Activated naive CD4-positive, alpha-beta T cell treated with anti-CD3 and anti-CD28 coated beads, Interleukin-2, amount 10 ng/mL, durations not matched to agents 7 days and 5 days (primary cell): ENCODE data around the gene FGFR4.
A peak's percentile ranks its signal among the peaks of the same experiment; 100 is the strongest.

ENCODE experiments used
- CTCF ChIA-PET: fragments of 350-600 bp; sonication (Branson Sonifier 250); formaldehyde crosslinking; loops from one replicate; lab custom pipeline; 2021; ENCODE audit warnings: antibody characterized with exemption; lab: Charles Lee
- DNase-seq: peaks from one replicate; pipeline ENCODE4 v3.0.0-alpha.2; 2020
- H3K27ac Mint-ChIP-seq: one replicate; pipeline ENCODE4 v1.8.0; 2021; ENCODE audit warnings: mild to moderate bottlenecking, moderate library complexity, mixed read lengths
- H3K27me3 Mint-ChIP-seq: one replicate; pipeline ENCODE4 v1.8.0; 2021; ENCODE audit warnings: mild to moderate bottlenecking, mixed read lengths
- H3K36me3 Mint-ChIP-seq: one replicate; pipeline ENCODE4 v1.8.0; 2021; ENCODE audit warnings: mixed read lengths
- H3K4me1 Mint-ChIP-seq: one replicate; pipeline ENCODE4 v1.8.0; 2021; ENCODE audit warnings: mixed read lengths
- H3K4me3 Mint-ChIP-seq: one replicate; pipeline ENCODE4 v1.8.0; 2021; ENCODE audit warnings: mild to moderate bottlenecking, moderate library complexity, mixed read lengths
- H3K9me3 Mint-ChIP-seq: one replicate; pipeline ENCODE4 v1.8.0; 2021; ENCODE audit warnings: mixed read lengths

FGFR4 gene

DNA sequence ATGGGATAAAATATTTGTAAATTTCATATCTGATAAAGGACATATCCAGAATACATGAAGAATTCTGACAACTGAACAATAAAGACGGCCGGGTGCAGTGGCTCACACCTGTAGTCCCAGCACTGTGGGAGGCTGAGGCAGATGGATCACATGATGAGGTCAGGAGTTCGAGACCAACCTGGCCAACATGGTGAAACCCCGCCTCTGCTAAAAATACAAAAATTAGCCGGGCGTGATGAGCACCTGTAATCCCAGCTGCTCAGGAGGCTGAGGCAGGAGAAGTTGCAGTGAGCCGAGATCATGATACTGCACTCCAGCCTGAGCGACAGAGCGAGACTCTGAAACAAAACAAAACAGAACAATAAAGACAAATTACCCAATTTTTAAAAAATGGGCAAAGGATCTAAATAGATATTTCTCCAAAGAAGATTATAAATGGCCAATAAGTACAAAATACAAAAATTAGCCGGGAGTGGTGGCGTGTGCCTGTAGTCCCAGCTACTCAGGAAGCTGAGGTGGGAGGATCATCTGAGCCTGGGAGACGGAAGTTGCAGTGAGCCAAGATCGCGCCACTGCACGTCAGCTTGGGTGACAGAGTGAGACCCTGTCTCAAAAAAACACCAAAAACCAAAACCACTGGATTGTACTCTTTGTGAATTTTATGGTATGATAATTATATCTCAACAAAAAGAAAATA, 37.2 kb downstream of the FGFR4 start:
- DNase-seq = no peak
- peaks cover 27% of the 10 kb centered on the region for H3K4me1 Mint-ChIP-seq
- CTCF ChIA-PET = interaction anchor here (1.1 to 6.1 kb wide), 2 partner anchors 11 to 280 kb away, joined by 3 to 38 read pairs; no protein-coding TSS in a partner anchor
- H3K27me3 Mint-ChIP-seq = peaks cover 14% of the 10 kb centered on the region
- H3K36me3 Mint-ChIP-seq = no peaks in the 10 kb centered on the region
- no peak overlapping the region for H3K27ac Mint-ChIP-seq
- H3K9me3 Mint-ChIP-seq = no peaks in the 10 kb centered on the region
- no peak overlapping the region for H3K4me3 Mint-ChIP-seq

DNA sequence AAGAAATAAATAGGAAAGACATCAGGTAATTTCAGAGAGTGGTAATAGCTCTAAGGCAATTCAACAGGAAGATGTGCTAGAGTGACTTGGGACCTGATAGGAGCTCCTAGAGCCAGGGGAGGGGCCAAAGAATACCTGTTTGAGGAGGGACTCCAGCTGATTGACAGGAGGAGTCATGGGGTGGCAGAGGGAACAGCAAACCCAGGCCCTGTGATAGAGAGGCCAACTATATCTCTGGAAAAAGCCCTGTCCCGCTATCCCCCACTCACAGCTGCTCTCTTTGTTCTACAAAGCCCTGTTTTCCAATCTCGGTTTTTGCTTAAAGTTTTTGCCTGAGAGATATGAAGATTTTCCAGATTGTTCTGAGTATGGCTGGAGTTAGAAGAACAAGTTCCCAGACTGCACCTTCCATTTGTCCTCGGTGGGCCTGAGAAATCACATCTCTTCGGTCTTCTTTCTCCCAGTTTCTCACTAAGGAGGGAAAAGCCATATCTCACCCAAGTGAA, 37.8 kb downstream of the FGFR4 start:
- H3K27me3 Mint-ChIP-seq = peaks cover 14% of the 10 kb centered on the region
- peaks cover 33% of the 10 kb centered on the region for H3K4me1 Mint-ChIP-seq
- no peak overlapping the region for H3K4me3 Mint-ChIP-seq
- DNase-seq = no peak
- CTCF ChIA-PET = interaction anchor here (1.1 to 6.1 kb wide), 2 partner anchors 12 to 279 kb away, joined by 3 to 38 read pairs; no protein-coding TSS in a partner anchor
- H3K27ac Mint-ChIP-seq = no peak overlapping the region
- no peaks in the 10 kb centered on the region for H3K36me3 Mint-ChIP-seq
- no peaks in the 10 kb centered on the region for H3K9me3 Mint-ChIP-seq

GRCh38 chr5:177126771-177127170, 40.1 kb downstream of the FGFR4 start:
- CTCF ChIA-PET = interaction anchor here (1.3 to 6.1 kb wide), 2 partner anchors 8 to 14 kb away, joined by 3 to 38 read pairs; no protein-coding TSS in a partner anchor
- no peak for DNase-seq
- H3K27me3 Mint-ChIP-seq = peaks cover 14% of the 10 kb centered on the region
- no peak overlapping the region for H3K27ac Mint-ChIP-seq
- H3K36me3 Mint-ChIP-seq = no peaks in the 10 kb centered on the region
- no peak overlapping the region for H3K4me3 Mint-ChIP-seq
- peaks cover 54% of the 10 kb centered on the region for H3K4me1 Mint-ChIP-seq
- no peaks in the 10 kb centered on the region for H3K9me3 Mint-ChIP-seq

GRCh38 chr5:177128551-177128981, 41.9 kb downstream of the FGFR4 start:
- Mint-ChIP-seq H3K27ac (peak overlapping the region; percentile 17), H3K4me3 (peak overlapping the region; percentile 14), H3K9me3 (no peaks in the 10 kb centered on the region), H3K27me3 (peaks cover 14% of the 10 kb centered on the region), H3K36me3 (no peaks in the 10 kb centered on the region), H3K4me1 (peaks cover 54% of the 10 kb centered on the region)
- peak; percentile 48 for DNase-seq
- CTCF ChIA-PET = interaction anchor here (0.9 to 6.1 kb wide), 3 partner anchors 16 to 181 kb away, joined by 4 to 38 read pairs (median 6); no protein-coding TSS in a partner anchor

DNA sequence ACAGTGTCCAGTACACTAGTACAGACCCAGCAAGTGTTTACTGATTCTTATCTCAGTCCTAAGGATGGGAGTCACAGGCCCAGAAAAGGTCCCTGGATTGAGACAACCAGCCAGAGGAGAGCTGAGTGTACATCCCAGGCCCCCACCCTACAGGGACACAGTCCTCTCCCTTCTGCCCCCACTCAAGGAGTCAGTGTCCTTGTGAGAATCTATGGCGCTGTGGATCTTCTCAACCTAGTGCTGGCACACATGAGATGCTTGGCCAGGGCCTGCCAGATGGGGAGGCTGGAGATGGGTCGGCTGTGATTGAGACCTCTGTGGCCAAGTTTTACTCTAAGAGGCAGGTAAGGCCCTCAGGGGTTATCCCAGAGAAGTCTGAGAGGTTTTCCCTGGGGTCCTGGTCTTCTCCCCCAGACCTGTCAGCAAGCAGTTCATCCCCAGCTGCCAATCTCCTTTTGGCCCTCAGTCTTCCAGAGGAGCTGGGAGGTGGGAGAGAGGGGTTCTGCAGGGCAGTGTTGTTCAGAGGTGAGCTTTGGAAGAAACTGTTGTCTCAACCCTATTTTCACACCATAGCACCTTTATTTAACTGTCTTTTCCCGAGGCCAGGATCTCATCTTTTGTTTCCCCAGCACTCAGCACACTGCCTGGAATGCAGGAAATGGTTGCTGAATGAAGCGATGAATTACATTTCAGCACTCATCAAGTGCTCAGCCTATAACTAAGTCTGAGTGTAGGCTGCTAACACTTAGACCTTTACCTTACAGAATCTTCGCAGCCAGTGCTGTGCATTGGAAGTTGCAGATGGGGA, 43.7 kb downstream of the FGFR4 start:
- Mint-ChIP-seq H3K27me3 (no peaks in the 10 kb centered on the region), H3K27ac (peak overlapping the region; percentile 14), H3K9me3 (no peaks in the 10 kb centered on the region), H3K4me3 (no peak overlapping the region), H3K36me3 (peaks cover 9% of the 10 kb centered on the region), H3K4me1 (peaks cover 50% of the 10 kb centered on the region)
- CTCF ChIA-PET = interaction anchor here (0.7 to 1.6 kb wide), 2 partner anchors 20 to 179 kb away, joined by 3 to 6 read pairs; no protein-coding TSS in a partner anchor
- DNase-seq = no peak

DNA sequence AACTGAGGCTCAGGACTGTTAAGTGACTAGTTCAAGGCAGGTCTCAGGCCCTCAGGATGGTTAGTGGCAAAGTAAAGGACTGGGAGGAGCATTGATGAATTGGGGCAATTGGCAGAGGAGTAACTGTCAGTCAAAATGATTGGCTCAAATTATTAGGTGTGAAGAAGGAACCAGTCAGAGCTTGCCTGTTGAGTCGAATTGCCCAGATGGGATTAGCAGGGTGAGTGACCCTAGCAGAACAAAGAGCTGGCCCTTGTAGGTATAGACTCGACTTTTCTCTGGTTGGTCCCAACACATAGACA, 44.3 kb downstream of the FGFR4 start:
- DNase-seq = no peak
- H3K9me3 Mint-ChIP-seq = no peaks in the 10 kb centered on the region
- peaks cover 12% of the 10 kb centered on the region for H3K36me3 Mint-ChIP-seq
- no peaks in the 10 kb centered on the region for H3K27me3 Mint-ChIP-seq
- CTCF ChIA-PET = no interaction called here
- H3K4me1 Mint-ChIP-seq = peaks cover 54% of the 10 kb centered on the region
- H3K27ac Mint-ChIP-seq = no peak overlapping the region
- H3K4me3 Mint-ChIP-seq = no peak overlapping the region

GRCh38 chr5:177131352-177132135, 44.8 kb downstream of the FGFR4 start:
- no peaks in the 10 kb centered on the region for H3K27me3 Mint-ChIP-seq
- peak overlapping the region; percentile 54 for H3K4me3 Mint-ChIP-seq
- DNase-seq = no peak
- H3K36me3 Mint-ChIP-seq = peaks cover 17% of the 10 kb centered on the region
- peaks cover 59% of the 10 kb centered on the region for H3K4me1 Mint-ChIP-seq
- peak overlapping the region; percentile 53 for H3K27ac Mint-ChIP-seq
- CTCF ChIA-PET = no interaction called here
- no peaks in the 10 kb centered on the region for H3K9me3 Mint-ChIP-seq

DNA sequence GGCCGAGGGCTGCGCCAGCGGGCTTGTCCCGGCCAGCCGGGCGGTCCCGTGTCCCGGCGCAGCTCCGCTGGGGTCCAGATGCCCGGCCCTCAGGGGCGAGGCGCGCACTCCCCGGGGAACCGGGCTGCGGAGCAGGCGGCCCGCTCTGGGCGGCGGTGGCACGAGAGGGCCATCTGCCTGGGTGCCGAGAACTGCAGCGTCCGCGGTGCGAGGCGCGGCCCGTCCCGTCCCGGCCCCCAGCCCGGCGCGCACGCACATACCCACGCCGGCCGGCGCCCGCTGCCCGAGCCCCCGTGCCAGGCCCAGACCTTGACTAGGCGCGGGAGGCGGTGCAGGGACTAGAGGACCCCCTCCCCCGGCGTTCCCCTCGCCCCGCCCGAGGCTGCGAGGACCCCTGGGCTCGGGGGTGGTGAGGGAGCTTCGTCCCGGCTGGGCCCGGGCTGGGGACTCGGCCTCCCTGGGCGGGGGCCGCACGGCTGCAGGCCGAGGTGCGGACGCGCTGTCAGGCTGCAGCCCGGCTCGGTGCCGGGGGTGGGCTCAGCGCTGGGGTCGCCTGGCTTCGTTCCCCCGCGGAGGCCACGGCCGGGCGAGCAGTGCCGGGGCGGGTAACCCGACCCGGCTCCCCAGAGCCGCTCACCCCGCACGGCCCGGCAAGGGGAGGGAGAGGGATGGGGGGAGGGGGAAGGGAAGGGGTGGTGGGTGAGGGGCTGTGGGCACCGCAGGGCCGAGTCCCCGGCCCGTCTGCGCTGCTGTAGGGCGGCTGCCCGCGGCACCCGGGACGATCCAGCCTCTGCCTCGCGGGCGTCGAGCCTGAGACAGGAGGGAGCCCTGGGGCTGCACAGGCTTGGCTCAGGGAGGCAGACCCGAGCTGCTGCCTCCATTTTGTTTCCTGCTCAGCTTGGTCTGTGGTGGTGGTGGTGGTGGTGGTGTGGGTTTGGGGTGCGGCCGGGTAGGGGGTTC, 45.7 kb downstream of the FGFR4 start:
- peak overlapping the region; percentile 37 for H3K4me3 Mint-ChIP-seq
- no peaks in the 10 kb centered on the region for H3K9me3 Mint-ChIP-seq
- peaks cover 24% of the 10 kb centered on the region for H3K36me3 Mint-ChIP-seq
- H3K27me3 Mint-ChIP-seq = no peaks in the 10 kb centered on the region
- H3K4me1 Mint-ChIP-seq = peaks cover 67% of the 10 kb centered on the region
- peak overlapping the region; percentile 71 for H3K27ac Mint-ChIP-seq
- DNase-seq = peak; percentile 57
- CTCF ChIA-PET = interaction anchor here (1.1 kb wide), 1 partner anchor 237 kb away, joined by 3 read pairs; no protein-coding TSS in a partner anchor

- Mint-ChIP-seq H3K4me1 (peaks cover 64% of the 10 kb centered on the region), H3K27me3 (no peaks in the 10 kb centered on the region), H3K4me3 (peak within 1 kb of the TSS; percentile 88), H3K36me3 (peaks cover 26% of the 10 kb centered on the region), H3K27ac (peak within 1 kb of the TSS; percentile 90), H3K9me3 (no peaks in the 10 kb centered on the region)
- CTCF ChIA-PET = interaction anchor here (1.1 kb wide), 1 partner anchor 236 kb away, joined by 3 read pairs; no protein-coding TSS in a partner anchor
- peak; percentile 90 for DNase-seq
Observed at GRCh38 chr5:177133096-177133852, 46.6 kb downstream of the FGFR4 start, which contains the start of gene NSD1. Gene NSD1 (plus strand): TSS chr5:177133773. CDS start chr5:177135104, 1,331 bp downstream.

DNA sequence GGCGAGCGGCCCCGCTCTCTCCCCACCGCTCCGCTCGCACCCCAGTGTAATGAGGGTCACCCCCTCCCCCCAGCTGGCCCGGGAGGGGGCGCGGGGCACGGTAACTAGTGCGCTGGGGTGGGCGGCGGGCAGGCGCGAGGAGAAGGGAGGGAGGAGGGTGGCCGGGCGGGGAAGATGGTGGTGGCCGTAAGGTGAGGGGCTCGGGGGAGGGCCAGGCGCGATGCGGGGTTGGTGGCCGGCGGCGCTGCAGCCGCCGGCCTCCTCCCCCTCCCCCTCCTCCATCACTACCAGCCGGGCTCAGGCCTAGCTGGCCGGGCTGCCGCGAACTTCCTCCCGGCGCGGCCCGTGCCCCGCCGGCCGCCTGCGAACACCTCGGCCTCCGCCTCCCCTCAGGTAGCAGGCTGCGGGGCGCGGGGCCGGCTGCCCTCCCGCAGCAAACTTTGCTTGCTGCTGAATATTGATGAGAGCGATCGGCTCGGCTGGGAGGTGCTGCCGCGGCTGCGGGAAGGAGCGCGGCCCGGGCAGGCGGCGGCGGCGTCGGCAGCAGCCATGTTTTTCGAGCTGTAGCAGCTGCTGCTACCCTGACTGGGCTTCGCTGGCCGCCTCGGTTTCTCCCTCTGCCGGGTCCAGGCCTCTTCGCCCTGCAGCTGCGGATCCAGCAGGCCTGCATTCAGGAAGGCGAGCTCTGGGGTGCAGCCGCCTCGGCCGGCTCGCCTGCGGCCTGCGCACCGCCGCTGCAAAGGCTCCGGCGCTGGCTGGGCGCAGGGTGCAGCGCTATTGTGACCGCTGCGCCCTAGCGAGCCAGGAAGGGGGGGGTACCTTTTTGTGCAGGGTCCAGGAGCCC, 47.4 kb downstream of the FGFR4 start:
- H3K4me3 Mint-ChIP-seq = peak overlapping the region; percentile 88
- peaks cover 26% of the 10 kb centered on the region for H3K36me3 Mint-ChIP-seq
- CTCF ChIA-PET = interaction anchor here (1.0 to 1.5 kb wide), 3 partner anchors 9 to 176 kb away, joined by 3 to 4 read pairs (median 4); no protein-coding TSS in a partner anchor
- H3K27ac Mint-ChIP-seq = peak overlapping the region; percentile 90
- H3K9me3 Mint-ChIP-seq = no peaks in the 10 kb centered on the region
- no peaks in the 10 kb centered on the region for H3K27me3 Mint-ChIP-seq
- peak; percentile 58 for DNase-seq
- H3K4me1 Mint-ChIP-seq = peaks cover 56% of the 10 kb centered on the region

- Mint-ChIP-seq H3K9me3 (no peaks in the 10 kb centered on the region), H3K4me1 (peaks cover 52% of the 10 kb centered on the region), H3K27me3 (no peaks in the 10 kb centered on the region), H3K36me3 (peaks cover 32% of the 10 kb centered on the region), H3K4me3 (peak overlapping the region; percentile 88), H3K27ac (peak overlapping the region; percentile 90)
- CTCF ChIA-PET = interaction anchor here (1.0 to 1.5 kb wide), 3 partner anchors 8 to 175 kb away, joined by 3 to 4 read pairs (median 4); no protein-coding TSS in a partner anchor
- DNase-seq = no peak
Observed at GRCh38 chr5:177134697-177135225, 48.0 kb downstream of the FGFR4 start.
